ENCODE results near the gene ANGPT4. TPM values are rescaled to one million over a fixed set of nuclear protein-coding genes. Genes with fewer than 3 reads are reported as not detected.

The ANGPT4 gene
- polyA plus RNA-seq, 3 donors: 0.07 to 0.14 TPM; not detected in 1

DNA sequence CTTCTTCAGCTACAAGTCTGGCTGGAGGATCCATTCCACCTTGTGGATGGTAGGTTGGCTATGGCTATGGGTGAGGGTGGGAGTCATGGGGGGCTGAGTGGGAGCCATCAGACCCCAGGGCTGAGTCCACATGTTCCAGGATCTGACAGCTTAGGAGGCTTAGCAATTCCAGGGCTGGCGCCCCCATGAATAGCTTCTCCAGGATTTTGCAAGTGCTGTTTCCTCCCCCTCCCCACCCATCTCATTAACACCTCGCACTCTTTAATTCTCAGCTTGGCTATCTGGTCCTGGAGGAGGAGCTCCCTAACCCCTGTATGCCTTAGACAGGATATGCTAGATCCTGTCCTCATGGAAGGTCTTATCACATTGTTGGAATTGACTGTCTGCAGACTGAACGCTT is 39.0 kb upstream of the ANGPT4 start:
- Mint-ChIP-seq H3K27ac (no peak overlapping the region), H3K9me3 (peaks cover 0 to 3% (median 0%) of the 10 kb centered on the region in 7 donors), H3K4me1 (peaks cover 5% of the 10 kb centered on the region), H3K4me3 (no peak overlapping the region), H3K27me3 (ENCODE audit: low read depth in 3 of 3) (peaks cover 19 to 43% (median 41%) of the 10 kb centered on the region in 3 donors), H3K36me3 (no peaks in the 10 kb centered on the region)
- 83% methylated on average over 2 of the region's 3 CpGs for WGBS (ENCODE audit: insufficient coverage)
- no peak for DNase-seq
- Histone ChIP-seq H3K9me3 (replicated peaks in 1 of 2; ENCODE audit: control insufficient read depth in 1 of 2, insufficient read depth in 1 of 2, low read length in 2 of 2) (no peaks in the 10 kb centered on the region), H3K9ac (ENCODE audit: insufficient read depth, low read length, poor library complexity, severe bottlenecking) (no peak overlapping the region), H2AFZ (ENCODE audit: insufficient read depth, low read depth, low read length, poor library complexity, severe bottlenecking) (no peak overlapping the region), H3K4me1 (ENCODE audit: control insufficient read depth in 1 of 2, insufficient read depth in 2 of 2, low read length in 2 of 2) (peaks cover 0 to 2% of the 10 kb centered on the region in 2 donors), H3K4me3 (replicated peaks in 1 of 3; ENCODE audit: low read depth in 2 of 3, low read length in 3 of 3) (no peak overlapping the region), H3K79me2 (ENCODE audit: insufficient read depth, low read length) (no peaks in the 10 kb centered on the region), H3K36me3 (replicated peaks in 1 of 2; ENCODE audit: control insufficient read depth in 1 of 2, insufficient read depth in 2 of 2, low read length in 2 of 2) (no peaks in the 10 kb centered on the region), H3K27me3 (ENCODE audit: control insufficient read depth in 2 of 2, insufficient read depth in 2 of 2, low read length in 2 of 2) (peaks cover 0 to 8% of the 10 kb centered on the region in 2 donors), H3K4me2 (replicated peaks; ENCODE audit: extremely low read depth, low read length, poor library complexity, severe bottlenecking) (no peak overlapping the region), H3K27ac (ENCODE audit: low read depth in 1 of 2, low read length in 2 of 2) (no peak overlapping the region), H4K20me1 (ENCODE audit: insufficient read depth, low read length) (no peaks in the 10 kb centered on the region)
- intact Hi-C loops (cut with micrococcal nuclease): loop anchor here (5.0 to 10.0 kb wide), 2 partner anchors 70 to 257 kb away; no protein-coding TSS in a partner anchor
- TF ChIP-seq CTCF (IDR thresholded peaks at IDR 0.05): no peak

DNA sequence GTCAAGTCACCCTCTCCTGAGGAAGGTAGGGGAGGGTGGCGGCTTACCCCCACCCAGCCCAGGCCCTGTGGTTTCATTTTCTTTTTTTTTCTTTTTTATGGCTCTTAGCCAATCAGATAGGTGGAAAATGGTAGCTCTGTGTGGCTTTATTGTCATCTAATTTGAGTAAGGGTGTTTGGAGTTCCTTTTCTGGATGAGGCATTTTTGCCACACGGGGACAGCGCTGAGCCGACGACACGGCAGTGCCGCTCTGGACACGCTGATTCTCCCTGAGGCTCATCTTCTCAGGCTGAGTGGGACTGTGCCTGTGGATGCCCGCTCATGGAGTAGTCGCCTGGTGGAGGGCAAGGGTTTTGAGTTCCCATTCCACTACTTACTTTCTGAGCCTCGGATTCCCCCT is 37.6 kb upstream of the ANGPT4 start:
- no peak overlapping the region for H3K9ac ChIP-seq (ENCODE audit: insufficient read depth, low read length, poor library complexity, severe bottlenecking)
- WGBS (ENCODE audit: insufficient coverage): 17% methylated on average over 4 of the region's 11 CpGs
- Mint-ChIP-seq H3K9me3 (peaks cover 0 to 5% (median 0%) of the 10 kb centered on the region in 7 donors), H3K4me1 (peaks cover 5% of the 10 kb centered on the region), H3K27me3 (ENCODE audit: low read depth in 3 of 3) (peaks cover 21 to 50% (median 45%) of the 10 kb centered on the region in 3 donors), H3K36me3 (no peaks in the 10 kb centered on the region), H3K4me3 (no peak overlapping the region), H3K27ac (no peak overlapping the region)
- peaks cover 0 to 8% of the 10 kb centered on the region in 2 donors for H3K27me3 ChIP-seq (ENCODE audit: control insufficient read depth in 2 of 2, insufficient read depth in 2 of 2, low read length in 2 of 2)
- no peaks in the 10 kb centered on the region for H3K9me3 ChIP-seq (replicated peaks in 1 of 2; ENCODE audit: control insufficient read depth in 1 of 2, insufficient read depth in 1 of 2, low read length in 2 of 2)
- no peak overlapping the region for H3K4me3 ChIP-seq (replicated peaks in 1 of 3; ENCODE audit: low read depth in 2 of 3, low read length in 3 of 3)
- no peak for TF ChIP-seq CTCF (IDR thresholded peaks at IDR 0.05)
- no peaks in the 10 kb centered on the region for H4K20me1 ChIP-seq (ENCODE audit: insufficient read depth, low read length)
- H2AFZ ChIP-seq (ENCODE audit: insufficient read depth, low read depth, low read length, poor library complexity, severe bottlenecking): no peak overlapping the region
- no peak overlapping the region for H3K4me2 ChIP-seq (replicated peaks; ENCODE audit: extremely low read depth, low read length, poor library complexity, severe bottlenecking)
- intact Hi-C loops (cut with micrococcal nuclease): loop anchor here (10.0 kb wide), 1 partner anchor 69 kb away; no protein-coding TSS in a partner anchor
- H3K79me2 ChIP-seq (ENCODE audit: insufficient read depth, low read length): no peaks in the 10 kb centered on the region
- H3K27ac ChIP-seq (ENCODE audit: low read depth in 1 of 2, low read length in 2 of 2): no peak overlapping the region
- H3K4me1 ChIP-seq (ENCODE audit: control insufficient read depth in 1 of 2, insufficient read depth in 2 of 2, low read length in 2 of 2): peaks cover 0 to 2% of the 10 kb centered on the region in 2 donors
- no peak for DNase-seq
- no peaks in the 10 kb centered on the region for H3K36me3 ChIP-seq (replicated peaks in 1 of 2; ENCODE audit: control insufficient read depth in 1 of 2, insufficient read depth in 2 of 2, low read length in 2 of 2)
